GM23248 (cell line): ENCODE results near the gene CHPT1.

Experiments
- EZH2 ChIP-seq: fragments of 200-600 bp; sonication (generic); IDR thresholded peaks from 2 replicates; pipeline ENCODE4 v1.6.1; 2018; ENCODE audit warnings: antibody characterized with exemption, mild to moderate bottlenecking; ENCODE audit not compliant: insufficient read depth, poor library complexity, severe bottlenecking
- EZH2phosphoT487 ChIP-seq: fragments of 200-600 bp; sonication (generic); IDR thresholded peaks from 2 replicates; pipeline ENCODE4 v1.6.1; 2018; ENCODE audit warnings: antibody characterized with exemption, moderate library complexity, mild to moderate bottlenecking, low read depth; ENCODE audit not compliant: insufficient read depth

DNA sequence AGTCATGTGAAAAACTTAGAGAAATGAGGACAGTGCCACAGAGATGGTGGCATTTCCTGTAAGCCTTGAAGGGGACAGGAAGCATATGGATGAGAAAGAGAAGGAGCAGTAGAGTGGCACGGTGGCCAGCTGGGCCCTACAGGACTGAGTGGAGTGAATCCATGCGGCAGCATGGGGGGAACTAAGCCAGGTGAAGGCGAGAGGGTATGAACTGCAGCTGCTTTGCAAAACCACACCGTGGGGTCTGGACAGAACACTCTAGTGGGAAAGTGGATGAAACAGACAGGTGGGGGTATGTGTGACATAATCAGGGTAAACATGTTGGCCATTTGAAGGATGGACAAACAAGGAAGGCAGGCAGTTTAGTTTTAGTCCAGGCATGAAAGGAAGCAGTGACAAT, 52.2 kb downstream of the CHPT1 start:
- no peak for TF ChIP-seq EZH2
- TF ChIP-seq EZH2phosphoT487, result no peak
